Activated CD8-positive, alpha-beta memory T cell treated with anti-CD3 and anti-CD28 coated beads, Interleukin-2, amount 50 U/mL, for 1 hour (primary cell): ENCODE data around the gene PLCB2.

Experiments used
- DNase-seq: peaks from one replicate; pipeline ENCODE4 v3.0.0-alpha.2; 2020; ENCODE audit errors: extremely low read depth

PLCB2 gene

DNA sequence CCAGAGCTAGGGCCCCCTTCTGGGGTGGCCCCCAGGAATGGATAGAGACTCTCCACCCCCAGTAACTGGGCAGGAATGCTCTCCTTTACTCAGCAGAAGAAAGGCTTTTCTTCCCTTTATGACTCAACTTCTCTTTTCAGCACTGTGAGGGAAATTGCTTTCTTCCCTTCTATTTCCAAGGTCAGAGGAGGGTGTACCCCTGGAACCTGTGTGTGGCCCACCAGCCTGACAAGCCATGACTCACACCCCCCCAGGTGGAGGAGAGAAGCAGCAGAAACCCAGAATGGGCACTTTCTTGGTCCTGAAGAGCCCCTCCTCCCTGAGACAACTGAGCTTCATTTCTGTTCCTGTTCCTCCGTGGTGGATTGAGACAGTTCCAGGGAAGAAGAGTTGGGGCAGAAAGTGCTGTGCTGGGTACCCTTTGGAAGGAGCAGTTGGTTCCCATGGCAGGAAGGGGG, 22.2 kb downstream of the PLCB2 start:
- no peak for DNase-seq

- DNase-seq: no peak
These were observed 22.6 kb downstream of the PLCB2 start for GRCh38 chr15:40285151-40285550.

- DNase-seq: no peak
These were observed 24.0 kb downstream of the PLCB2 start for GRCh38 chr15:40283615-40284300.

DNA sequence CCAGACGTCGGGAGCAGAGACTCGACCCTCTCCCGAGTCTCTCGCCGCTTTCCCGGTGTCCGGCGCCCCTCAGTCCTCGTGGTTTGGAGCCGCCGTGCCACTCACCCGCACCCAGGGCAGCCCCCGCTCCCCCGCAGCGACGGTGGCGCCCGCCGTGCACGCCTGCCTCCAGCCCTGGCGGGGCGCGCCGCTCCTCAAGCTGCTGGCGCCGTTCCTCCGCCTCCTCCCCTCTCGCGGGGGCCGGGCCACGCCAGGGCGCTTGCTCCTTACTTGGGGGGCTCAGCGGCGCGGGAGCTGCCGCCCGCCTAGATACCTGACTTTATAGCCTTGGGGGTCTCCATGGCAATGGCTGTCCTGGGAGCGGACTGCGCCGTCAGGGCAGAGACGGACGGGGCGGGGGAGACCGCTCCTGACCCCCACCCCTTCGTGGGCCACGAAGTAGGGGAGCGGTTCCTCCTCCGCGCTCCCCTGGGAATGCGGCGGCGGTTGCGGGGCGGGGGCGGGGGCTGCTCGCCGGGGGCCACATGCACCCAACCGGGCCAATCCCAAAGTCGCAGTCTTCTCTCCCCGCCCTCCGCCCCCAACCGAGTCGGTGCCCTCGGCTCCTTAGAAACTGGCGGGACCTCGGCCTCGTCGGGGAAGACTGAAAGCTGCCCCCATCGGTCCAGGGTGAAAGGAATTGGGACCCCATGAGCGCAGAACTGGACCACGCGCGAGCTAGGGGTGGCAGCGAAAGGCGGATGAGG, 24.7 kb downstream of the PLCB2 start, which contains the start of gene ANKRD63:
Gene ANKRD63 (minus strand): TSS at position 196 of the 746 bp plus-strand sequence. CDS start 478 bp downstream, outside the sequence.
- no peak for DNase-seq

GRCh38 chr15:40282147-40282868, 25.4 kb downstream of the PLCB2 start:
- no peak for DNase-seq

DNA sequence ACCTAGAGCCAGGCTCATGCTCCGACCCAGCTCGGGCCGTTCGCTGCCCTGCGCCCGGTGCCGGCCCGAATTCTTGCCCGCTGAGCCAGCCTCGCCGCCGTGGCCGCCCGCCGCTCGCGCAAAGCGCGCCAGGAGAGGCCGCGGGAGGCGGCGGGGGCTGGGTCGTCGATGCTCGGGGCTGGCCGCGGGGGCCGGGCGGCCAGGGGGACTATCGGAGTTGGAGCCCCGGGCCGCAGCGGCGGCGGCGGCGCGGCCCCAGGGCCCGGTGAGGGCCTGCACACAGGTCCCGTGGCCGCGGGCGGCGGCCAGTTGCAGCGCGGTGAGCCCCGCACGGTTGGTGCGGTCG, 26.0 kb downstream of the PLCB2 start:
- DNase-seq: no peak

DNA sequence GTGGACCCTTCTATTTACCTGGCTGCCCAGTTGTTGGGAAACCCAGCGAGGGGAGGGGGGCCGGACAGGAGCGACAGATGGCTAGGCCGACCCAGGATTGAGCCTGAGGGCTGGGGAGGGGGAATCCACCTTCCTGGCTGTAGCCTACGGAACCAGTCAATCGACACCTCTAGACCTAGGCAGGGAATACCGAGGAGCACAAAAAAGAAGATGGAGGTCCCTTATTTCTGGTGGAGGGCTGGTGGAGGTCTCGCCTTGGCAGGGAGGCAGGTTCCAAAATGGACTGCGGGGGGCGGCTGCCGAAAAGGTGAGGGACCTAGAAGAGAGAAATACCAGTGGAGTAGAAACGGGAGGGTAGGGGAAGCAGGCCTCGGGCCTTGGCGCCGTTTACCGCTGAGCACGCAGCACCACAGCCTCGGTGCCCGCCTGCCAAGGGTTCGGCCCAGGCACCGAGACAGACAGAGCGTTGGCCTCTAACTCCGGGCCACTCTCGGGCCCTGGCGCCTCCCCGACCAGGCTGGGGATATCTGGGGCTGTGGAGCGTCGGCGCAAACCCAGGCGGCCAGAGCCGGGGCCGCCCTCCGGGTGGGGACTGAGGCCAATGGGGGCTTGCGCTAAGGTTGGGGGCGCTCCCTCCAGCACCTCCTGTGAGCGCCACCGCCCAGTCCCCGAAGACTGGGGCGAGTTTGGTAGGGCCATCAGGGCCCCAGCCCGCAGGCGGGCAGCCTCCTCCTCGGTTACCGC, 26.5 kb downstream of the PLCB2 start:
- no peak for DNase-seq

DNA sequence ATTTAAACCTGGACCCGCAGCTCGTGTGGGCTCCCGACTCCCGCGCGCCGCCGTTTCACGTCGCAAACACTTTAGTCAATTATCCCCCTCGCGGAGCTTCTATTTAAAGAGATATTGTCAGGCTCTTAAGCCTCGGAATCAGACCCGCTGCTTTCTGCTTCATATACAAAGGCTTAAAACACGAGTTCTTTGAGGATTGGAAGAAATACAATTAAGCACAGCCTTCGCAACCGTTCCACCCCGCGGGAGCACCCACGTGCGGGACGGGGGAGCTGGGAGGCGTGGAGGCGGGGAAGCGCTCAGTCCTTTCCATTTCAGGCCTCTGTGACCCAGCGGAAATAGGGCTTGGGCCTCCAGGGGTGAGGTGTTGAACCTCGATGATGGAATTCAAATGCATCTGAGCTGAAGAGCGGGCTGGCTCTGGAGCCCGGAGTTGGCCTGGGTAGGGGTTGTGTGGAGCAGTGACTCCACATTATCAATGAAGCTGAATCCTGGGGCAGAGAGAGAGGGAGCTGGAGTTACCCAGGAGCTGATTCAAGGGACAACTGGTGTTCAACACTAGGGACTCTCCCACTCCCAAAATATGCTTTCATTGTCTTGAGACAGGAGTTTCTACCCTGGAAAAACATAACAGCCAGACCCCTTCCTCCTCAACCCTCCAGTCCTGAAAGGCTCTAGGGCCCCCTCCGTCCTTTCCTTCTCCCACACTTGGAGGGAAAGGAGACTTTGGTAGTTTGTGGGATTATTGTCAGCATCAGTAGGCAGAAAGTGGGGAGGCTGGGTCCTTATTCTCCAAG, 27.3 kb downstream of the PLCB2 start:
- DNase-seq: no peak

DNA sequence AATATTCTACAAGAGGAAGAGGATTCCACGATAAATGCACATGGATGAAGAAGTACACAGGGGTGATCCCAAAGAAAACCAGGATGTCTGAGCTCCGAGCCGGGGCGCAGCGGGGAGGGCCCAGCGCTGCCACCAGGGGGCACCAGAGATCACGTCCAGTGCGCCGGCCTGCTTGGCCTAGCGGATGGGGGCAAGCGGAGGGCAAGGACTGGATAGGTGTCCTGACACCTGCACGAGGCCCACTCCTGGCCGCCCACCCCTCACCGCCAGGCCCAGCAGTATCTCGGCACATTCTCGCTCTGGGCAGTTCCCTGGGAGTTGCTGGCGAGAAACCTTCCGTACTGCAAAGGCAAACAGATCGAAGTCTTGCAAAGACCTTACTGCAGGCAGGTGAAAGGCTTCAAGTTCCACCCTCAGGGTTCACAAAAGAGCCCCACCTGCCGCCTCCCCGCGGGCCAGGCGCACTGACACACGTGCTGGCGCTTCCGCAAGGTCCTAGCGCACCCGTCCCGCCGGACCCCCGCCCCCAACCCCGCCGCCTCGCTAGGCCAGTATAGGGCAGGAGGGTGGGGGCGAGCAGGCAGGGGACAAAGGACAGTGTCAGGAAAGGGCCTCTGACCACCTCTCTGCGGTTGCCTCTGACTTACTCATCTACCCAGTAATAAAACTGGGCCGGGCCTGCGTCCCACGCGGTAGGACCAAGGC, 28.1 kb downstream of the PLCB2 start:
- no peak for DNase-seq

DNA sequence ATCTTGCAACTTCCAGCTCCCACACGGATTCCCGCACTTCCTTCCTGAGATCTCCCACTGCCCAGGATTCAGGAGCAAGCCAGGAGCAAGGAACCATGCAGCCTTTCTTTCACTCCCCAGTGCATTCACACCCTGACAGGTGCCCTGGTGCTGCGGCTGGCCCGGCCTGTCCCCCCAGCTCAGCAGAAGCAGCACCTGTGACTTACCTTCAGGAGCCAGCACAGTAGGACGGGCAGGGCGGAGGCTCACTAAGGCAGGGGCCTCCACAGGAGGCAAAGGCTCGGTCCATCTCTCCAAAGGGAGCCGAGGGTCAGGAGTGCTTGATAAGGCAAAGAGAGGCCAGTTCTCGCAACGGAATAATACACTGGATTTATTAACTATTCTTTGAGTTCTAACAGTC, 29.7 kb downstream of the PLCB2 start:
- no peak for DNase-seq

DNA sequence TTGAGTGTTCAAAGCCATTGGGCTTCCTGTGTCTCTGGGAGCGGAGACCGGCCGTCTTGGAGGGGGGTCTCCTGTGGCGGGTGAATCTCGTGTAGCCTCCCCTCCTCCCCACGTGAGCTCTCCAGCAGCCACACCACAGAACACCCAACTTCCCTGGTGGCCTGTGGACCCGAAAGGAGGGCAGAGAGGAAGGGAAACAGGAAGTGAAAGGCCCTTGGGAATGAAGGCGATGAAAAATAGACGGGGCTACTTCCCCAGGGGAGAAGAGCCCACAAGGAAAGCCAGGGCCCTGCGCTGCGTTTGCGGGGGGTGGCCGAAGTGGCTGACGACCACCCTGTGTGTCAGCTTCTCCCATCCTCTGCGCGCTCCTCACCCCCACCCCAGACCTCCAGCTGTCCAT, 30.3 kb downstream of the PLCB2 start:
- DNase-seq: no peak

DNA sequence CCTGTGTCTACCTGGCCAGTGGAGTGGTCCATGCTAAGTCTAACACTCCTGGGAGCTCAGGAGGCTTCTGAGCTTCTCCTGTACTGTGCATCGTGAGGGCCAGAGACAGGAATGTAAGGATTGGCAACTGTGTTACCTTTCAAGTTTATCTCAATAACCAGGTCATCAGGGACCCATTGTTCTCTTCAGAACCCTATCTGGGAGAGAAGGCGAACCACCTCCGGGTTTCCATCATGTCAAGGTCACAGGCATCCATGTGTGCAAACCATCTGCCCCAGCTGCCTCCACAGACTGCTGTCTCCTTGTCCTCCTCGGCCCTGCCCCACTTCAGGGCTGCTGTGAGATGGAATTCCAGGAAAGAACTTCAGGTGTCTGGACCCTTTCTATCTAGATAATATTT, 30.8 kb downstream of the PLCB2 start:
- DNase-seq: no peak

- no peak for DNase-seq
These were observed 31.8 kb downstream of the PLCB2 start for GRCh38 chr15:40275954-40276353.

GRCh38 chr15:40275523-40275922, 32.2 kb downstream of the PLCB2 start:
- DNase-seq: no peak

DNA sequence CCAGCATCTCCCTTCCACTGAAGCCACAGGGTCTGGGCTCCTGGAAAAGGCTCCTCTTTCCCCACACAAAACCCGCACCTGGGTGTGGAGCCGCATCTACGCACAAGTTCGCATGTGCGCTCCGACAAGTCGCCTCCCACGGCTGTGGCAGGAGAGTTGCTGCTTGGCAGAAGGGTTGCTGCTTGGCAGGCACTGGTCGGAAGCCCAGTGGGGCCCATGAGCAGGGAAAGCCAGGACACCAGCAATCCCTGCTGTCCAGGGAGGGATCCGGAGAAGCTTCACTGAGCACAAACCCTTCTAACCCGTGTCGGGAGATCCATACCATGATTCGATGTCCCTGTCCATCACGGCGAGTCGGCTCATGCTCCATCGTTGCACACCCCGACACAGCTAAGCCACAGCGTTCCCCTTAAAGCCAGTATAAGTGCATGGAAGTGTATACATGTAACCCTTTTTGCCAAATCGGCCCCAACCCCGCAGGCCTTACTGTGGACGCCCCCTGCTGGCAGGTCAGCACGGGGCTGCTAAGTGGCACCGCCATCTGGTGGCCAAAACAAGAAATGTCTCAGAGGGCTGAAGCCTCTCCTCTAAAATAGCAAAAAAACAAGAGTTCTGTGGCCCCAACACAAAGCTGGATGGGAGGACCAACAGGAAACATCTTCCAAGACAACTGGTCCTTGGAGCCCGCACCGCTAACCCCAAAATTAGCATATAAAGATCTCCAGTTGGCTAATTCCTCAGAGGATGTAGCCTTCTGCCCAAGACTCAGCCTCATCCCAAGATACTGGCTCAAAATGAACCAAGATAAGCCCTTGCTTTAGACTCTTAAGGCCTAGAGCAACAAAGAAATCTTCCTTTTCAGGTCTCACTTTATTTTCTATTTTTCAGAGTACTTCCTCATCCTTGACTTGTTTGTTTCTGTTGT, 33.1 kb downstream of the PLCB2 start:
- DNase-seq: peak; percentile 78

- DNase-seq: no peak
These were observed 34.3 kb downstream of the PLCB2 start for GRCh38 chr15:40273428-40273827.

GRCh38 chr15:40272485-40273056, 35.2 kb downstream of the PLCB2 start:
- no peak for DNase-seq

GRCh38 chr15:40271685-40272484, 35.9 kb downstream of the PLCB2 start:
- no peak for DNase-seq
